GM21423 (cell line): ENCODE data around the gene CBY3.
"Not testable (repeated sequence)": the region's sequence is repeated elsewhere in the genome, so short reads cannot be mapped to it uniquely, and the experiment has no call there.

Experiments used
- ATAC-seq: cut with Tn5 transposase; IDR thresholded peaks from one replicate; pipeline ENCODE4 v1.9.1; 2021; ENCODE audit warnings: mild to moderate bottlenecking, moderate library complexity; ENCODE audit not compliant: unreplicated experiment

CBY3 gene

DNA sequence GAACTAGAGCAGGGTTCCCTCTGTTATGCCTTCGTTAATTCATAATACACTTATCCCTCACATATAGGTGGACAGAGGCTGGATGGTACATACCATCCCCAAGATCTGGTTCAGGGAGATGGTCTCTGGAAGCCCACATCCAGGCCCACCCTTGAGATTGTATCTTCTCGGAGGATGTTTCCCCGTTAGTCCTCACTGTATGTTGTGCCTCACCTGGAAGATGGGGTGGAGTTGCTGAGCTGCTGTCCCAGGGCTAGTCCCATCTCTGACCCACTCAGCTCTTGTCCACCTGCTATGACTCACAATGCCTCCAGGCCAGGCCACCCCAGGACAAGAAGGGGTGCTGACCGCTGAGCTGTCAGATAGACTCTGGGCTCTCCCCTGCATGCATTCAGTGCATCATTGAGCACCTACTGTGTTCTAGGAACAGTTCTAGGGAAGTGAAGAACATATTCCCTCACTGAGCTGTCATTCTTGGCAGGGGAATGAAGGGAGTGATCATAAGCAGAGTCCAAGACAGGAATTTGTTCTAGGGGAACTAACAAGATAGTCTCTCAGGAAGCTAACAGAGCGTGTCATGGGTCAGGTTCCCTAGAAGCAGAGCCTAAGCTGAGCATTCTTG lies at the start of gene CBY3:
CBY3 (minus strand) TSS at position 255 of the 622 bp plus-strand sequence; CDS start at position 139, 116 bp downstream.
- ATAC-seq = no peak

DNA sequence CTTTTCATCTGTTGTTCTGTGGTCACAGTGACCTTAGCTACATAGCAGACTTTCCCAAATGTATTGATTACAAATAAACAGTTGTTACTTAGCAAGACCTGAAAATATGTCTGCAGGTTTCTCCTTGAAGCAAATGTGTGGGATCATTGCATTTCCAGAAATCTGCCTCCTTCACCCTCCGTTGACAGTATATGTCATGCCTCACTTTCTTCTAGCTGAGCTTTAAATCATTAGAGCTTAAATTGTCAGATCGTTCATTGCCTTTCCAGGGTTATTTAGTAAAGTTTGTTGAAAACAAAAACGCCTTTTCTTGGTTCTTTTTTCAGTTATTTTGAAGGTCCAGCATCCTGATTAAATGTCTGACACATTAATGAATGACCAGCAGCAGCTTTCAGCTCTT lies 49.5 kb upstream of the CBY3 start:
- no peak for ATAC-seq

DNA sequence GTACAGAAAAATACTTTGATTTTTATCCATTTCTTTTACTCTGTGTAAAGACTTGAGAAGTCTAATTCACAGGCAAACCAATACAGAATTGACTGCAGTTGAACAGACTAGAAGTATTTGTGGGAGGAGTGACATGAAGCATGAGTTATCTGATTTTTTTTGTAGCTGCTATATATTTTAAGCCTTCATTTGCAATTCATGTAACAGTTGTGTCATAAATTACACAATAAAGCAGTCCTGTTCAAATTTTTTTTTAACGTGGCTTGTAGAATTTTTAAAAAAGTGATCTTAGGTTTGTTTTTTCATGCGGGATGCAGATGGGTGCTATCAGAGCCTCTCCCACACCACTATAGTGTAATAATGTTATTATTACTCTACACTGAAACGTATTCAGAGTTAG lies 48.9 kb upstream of the CBY3 start:
- no peak for ATAC-seq

DNA sequence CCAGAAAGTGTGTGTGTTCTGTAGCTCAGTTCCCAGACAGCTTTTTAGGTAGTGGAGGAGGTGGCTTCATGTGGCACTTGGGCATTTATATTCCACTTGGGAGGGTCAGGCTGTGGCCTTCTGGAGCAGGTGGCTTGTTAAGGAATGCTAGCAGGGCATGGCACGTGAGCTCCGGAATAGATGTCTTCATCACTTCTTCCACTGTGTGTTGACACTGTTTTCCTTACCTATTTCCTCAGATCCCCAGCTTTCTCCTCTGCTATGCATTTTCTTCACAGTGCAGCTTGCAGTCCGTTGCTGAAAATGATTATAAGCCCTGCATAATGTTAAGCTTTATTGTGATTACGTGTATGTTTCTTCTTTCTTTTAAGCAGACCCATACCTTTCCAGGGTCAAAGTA lies 48.5 kb upstream of the CBY3 start:
- no peak for ATAC-seq

DNA sequence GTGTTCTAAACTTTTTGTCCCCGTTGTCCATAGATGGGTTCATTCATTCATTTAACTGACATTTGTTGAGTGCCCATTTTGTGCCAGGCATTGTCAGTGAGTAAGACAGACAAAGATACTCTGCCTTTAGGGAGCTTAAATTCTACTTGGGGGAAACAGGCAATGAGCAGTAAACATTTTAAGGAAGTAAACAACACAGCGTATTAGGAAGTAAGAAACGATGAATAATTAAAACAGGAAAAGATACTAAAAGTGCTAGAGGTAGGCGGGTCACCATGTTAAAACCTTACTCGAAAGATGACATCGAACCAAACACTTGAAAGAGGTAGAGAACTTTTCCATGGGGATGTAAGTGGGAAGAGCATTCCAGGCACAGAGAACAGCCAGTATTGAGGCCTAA lies 46.3 kb upstream of the CBY3 start:
- no peak for ATAC-seq

DNA sequence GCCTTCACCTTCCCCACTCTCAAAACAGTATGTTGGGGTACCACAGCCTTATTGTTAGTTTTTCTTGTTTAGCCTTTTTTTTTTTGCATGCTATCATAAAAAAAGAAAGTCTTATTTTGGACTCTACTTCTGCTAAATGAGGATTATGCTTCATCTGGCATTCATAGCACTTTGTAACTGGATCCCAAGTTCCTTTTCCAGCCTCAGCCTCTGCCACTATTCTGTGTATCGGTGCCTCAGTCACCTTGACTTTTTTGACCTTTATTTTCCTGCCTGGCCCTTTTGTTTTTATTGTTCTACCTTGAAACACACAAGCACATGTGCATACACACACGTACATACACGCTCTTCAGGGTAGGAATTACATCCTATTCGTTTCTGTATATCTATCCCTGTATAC lies 43.3 kb upstream of the CBY3 start:
- no peak for ATAC-seq

DNA sequence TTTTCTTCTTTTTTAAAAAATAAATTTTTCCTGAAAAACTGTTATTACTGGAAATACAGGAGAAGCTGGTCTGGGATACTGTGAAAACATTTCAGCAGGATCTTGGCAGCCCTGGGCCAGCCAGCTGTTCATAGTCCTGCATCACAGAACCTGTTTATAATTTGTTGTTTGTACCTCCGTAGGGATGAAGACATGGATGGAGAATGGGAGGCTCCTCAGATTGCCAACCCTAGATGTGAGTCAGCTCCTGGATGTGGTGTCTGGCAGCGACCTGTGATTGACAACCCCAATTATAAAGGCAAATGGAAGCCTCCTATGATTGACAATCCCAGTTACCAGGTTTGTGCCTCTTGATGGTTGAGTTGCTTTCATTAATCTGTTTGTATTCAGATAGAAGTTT lies 39.4 kb upstream of the CBY3 start:
- ATAC-seq = no peak

DNA sequence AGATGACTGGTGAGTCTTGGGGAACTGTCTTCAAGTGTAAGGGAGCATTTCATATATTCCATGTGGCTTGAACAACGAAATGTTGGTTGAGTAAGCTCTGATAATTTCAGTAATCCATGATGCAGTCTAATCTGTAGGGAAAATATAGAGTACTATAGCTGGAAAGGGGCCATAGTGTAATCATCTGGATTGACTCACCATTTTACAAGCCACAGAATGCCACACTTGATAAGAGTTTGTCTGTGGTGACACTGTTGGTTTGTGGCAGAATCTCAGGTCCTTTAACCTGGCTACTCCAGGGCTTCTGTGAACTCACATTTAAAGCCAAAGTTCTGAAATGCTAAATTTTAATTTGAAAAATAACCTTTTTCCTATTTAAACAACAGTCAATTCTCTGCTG lies 35.5 kb upstream of the CBY3 start:
- ATAC-seq = no peak

DNA sequence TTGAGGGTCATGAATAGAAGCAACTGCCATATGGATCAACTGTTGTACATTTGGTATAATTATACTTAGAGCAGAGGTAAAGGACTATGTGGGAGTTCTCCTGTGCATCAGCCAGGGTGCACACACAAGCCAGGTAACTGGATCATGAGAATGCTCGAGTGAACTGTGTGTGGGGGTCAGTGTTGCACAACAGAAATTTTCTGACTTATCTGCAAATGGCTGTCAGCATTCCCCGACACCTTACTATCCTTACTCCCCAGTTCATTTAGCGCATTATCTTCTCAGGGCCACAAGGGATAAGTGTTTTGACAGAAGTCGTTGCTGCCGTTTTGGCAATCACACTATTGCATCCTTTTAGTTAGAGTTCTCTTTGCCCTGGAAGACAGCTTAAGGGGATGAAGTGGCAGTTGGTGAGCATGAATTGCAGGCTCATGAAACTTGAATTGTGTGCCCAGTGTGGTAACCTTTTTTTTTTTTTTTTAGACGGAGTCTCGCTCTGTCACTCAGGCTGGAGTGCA lies 19.6 kb upstream of the CBY3 start:
- ATAC-seq = no peak

DNA sequence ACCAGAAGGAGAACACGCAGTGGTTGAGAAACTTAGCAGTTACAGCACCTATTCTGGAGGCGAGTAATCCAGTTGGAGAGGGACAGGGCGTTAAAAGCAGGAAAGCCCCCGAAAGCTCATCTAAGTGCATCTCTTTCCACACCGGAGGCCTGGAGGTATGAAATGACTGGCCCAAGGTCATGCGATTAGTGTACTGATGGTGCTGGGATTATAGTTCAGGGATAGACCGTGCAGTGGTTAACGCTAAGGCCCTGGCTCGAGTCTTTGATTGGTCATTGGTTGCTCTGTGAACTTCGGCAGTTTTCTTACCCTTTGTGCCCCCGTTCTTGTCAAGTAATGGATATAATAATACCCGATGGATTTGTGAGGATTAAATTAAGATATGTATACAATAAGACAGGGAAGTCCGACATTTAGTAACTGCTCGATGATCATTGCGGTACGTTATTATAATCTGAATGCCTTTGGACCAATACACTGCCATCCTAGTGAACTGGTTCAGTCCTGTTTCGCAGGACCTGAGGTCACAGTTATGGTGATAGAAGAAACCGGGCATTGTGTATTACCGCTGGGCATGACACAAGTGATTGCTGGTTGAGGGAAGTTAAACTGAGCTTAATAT lies 18.9 kb upstream of the CBY3 start:
- ATAC-seq = no peak

DNA sequence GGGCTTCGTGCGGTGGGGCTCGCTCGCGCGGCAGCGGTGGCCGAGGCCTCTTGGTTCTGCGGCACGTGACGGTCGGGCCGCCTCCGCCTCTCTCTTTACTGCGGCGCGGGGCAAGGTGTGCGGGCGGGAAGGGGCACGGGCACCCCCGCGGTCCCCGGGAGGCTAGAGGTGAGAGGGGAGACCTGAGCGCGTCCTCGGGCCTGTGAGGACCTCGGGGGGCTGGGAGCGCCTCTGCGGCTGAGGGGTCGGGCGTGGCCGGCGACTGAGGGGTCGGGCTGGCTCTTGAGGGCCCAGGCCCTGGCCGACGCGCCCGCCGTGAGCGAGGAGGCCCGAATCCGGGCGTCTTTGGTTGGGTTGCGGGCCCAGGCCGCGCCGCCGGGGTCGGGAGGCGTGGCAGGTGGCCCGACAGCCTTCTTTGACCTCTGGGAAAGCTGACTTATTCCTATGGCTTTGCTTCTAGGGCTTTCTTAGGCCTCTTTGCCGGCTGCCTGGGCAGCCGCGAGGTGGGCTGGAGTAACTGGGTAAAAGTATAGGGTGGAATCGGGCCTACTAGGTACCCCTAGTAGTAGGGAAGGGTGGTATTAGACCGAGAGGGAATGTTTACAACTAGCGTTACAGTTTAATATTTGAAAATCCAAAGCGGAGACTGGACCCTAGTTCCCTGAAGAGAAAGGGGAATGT lies 18.2 kb upstream of the CBY3 start, which contains the start of gene CANX:
CANX (plus strand) TSS at position 33 of the 681 bp plus-strand sequence. CDS start 6,715 bp downstream, outside the sequence.
- no peak for ATAC-seq

DNA sequence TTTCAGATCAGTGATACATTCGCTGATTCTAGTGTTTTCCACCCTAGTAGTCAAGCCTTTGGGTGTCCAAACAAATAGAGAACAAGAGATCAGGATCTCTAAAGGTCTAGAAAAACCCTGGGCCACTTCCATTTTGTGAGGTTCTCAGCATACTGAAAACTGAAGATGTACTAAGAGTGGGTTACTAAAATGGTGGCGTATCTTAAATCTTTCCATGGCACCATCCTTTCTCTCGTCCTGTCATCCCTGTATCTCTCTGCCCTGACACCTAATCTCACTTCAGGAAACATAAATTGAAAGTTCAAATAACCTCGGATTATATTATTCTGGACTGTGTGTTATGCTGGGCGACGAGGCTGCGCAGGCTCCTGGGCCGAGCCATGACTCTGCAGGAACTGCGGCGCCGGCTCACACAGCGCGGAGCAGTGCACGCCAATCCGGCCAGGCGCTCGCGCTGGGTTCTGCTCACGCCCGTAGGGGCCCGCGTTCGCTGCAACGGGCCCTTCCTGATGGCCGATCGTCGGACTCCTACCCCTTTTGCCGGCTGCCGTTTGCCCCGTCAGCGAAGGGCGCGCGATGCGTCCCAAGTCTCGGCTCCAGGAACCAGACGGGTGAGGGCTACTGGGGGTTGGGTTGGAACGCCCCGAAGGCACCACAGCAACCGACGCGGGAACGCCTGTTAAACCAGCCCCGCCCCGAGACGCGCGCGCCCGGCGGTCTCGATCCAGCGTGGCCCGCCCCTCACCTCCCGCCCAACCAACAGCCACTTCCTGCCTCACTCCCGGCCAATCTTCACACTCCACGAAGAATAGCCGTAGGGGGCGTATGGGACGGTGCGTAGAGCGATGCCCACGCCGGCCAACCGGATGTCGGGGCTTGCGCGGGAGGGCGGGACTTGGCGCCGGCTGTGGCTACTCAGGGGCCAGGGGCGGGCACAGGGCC lies 17.4 kb upstream of the CBY3 start:
- peak; percentile 91 for ATAC-seq

DNA sequence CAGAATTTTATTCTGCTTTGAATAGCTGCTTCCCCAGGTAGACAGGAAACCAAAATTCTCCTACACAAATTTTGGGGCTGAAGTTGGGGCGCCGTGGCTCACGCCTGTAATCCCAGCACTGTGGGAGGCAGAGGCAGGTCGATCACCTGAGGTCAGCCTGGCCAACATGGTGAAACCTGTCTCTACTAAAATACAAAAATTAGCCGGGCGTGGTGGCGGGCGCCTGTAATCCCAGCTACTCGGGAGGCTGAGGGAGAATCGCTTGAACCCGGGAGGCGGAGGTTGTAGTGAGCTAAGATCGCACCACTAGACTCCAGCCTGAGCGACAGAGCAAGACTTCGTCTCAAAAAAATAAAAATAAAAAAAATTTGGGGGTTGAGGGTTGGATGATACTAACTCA lies 16.7 kb upstream of the CBY3 start:
- not testable (repeated sequence) for ATAC-seq

DNA sequence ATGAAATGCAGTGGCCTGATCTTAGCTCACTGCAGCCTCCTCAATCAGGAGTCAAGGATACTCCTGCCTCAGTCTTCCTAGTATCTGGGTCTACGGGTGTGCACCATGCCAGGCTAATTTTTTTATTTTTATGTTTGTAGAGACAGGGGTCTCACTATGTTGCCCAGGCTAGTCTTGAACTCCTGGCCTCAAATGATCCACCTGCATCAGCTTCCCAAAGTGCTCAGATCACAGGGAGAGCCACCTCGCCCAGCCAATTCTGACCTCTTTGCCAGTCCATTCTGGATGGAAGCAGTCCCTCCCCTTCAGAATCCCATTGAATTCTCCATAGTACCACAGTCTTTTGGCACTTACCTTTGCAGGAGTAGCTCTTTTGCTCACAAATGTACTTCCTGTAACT lies 16.3 kb upstream of the CBY3 start:
- ATAC-seq = no peak

DNA sequence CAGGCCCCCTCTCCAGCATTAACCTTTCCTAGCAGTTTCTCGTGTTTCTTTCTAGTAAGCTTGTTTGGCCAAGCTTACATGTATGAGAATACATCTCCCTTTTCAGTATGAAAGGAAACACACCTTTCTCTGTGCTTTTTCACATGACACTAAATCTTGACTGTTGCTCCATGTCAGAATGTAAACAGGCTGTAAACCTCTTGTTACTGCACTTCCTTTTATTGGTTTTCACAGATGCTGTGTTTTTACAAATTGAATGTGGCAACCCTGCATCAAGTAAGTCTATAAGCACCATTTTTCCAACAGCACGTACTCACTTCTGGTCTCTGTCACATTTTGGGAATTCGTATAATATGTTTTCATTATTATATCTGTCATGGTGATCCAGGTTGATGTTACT lies 15.8 kb upstream of the CBY3 start:
- ATAC-seq = no peak

DNA sequence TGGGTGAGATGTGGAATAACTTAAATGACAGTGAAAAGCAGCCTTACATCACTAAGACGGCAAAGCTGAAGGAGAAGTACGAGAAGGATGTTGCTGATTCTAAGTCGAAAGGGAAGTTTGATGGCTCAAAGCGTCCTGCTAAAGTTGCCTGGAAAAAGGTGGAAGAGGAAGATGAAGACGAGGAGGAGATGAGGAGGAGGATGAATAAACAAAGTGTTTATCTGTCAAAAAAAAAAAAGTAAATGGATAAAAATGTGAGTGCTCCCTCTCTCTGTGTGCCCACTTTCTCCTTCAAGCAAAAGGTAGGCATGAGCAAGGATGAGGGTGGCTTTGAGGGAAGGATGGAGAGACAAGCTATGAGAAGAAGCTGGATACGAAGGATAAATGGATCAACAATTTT lies 13.7 kb upstream of the CBY3 start:
- ATAC-seq = no peak

DNA sequence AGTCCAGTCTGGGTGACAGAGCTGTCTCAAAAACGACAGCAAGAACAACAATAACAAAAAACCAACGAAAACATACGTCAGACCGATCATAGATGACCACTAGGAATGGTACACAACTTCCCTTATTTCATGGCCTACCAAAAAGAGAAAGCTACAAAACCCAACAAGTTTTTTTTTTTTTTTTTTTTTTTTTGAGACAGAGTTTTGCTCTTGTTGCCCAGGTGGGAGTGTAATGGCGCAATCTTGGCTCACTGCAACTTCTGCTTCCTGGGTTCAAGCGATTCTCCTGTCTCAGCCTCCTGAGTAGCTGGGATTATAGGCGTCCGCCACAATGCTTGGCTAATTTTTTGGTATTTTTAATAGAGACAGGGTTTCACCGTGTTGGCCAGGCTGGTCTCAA lies 8.4 kb upstream of the CBY3 start:
- not testable (repeated sequence) for ATAC-seq

DNA sequence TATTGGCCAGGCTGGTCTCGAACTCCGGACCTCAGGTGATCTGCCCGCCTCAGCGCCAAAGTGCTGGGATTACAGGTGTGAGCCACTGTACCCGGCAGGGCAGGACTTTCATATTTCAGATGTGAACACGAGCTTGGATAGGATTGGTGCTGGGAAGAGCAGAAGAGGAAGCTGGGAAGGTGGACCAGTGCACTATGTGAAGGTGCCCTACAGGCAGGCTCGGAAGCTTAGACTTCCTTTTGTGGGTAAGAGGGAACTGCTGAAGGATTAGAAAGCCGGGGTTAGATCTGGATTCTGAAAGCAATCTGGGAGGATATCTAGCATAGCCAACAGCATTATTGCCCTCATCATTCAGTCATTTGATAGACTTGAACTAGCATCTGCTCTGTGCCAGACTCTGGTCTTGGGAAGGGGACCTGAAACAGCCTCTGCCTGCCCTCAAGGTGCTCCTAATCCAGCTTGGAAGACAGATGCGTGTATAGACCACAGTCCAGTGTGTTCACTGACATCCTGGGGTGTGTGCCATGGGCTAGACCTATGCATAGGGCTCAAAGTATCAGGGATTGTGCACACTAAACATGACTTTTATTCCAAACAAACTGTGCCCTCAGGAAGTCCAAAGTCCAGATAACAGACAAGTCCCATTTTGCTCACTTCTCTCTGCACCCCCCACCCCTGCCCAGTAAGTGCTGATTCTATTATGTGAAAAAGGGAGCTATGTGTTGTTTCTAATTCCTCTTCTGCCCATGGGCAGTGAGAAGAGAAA lies 637 bp downstream of the CBY3 start:
- no peak for ATAC-seq

DNA sequence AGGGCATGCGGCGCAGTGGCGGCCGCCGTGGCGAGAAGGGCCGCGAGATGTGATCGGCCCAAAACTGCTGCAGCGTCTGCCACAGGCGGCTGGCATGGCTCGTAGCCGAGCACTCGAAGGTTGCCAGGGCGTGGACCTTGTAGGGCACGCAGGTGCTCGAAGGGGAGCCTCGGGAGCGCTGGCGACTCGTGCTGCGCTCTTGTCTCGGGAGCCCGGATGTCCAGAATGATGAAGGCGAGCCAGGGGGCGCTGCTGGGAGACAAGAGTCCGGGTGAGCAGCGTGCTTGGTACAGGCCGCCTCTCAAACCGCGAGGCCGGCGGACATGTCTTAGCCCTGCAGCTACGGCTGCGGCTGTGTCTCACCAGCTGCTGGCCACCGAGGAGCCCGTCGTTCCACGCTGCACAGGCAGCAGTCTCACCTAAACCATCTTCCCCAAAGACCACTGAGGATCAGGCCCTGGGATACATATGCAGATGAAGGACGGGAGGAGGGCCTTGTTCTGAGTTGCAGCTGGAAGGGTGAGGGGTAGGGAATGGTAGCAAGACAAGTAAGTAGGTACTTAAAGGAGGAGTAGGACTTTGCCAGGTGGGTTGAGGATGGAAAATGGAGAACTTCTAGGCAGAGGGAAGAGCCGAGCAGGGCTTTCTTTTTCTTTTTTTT lies 1.7 kb downstream of the CBY3 start:
- peak; percentile 20 for ATAC-seq
